Mammary epithelial cell (primary cell): ENCODE data around the gene PRR35.

ENCODE experiments used
- EZH2 ChIP-seq: IDR thresholded peaks from 2 replicates; pipeline ENCODE4 v1.6.1; 2012; ENCODE audit warnings: low read length, inconsistent platforms, borderline replicate concordance
- TF ChIP-seq, protein P1 (sequence below), 2 donors: IDR thresholded peaks in 1 of 2; conservative IDR thresholded peaks in 1 of 2; 2 replicates each; pipeline ENCODE4 v1.5.1; 2011 to 2012; ENCODE audit warnings: inconsistent platforms in 2 of 2, low read length in 2 of 2, mild to moderate bottlenecking in 2 of 2, control low read depth in 1 of 2, low read depth in 1 of 2; ENCODE audit not compliant: insufficient read depth in 1 of 2; ENCODE audit errors: extremely low read depth in 1 of 2

GRCh38 chr16:615122-615521 lies 54.9 kb downstream of the PRR35 start:
- TF ChIP-seq EZH2, result no peak
- TF ChIP-seq, protein P1, sequence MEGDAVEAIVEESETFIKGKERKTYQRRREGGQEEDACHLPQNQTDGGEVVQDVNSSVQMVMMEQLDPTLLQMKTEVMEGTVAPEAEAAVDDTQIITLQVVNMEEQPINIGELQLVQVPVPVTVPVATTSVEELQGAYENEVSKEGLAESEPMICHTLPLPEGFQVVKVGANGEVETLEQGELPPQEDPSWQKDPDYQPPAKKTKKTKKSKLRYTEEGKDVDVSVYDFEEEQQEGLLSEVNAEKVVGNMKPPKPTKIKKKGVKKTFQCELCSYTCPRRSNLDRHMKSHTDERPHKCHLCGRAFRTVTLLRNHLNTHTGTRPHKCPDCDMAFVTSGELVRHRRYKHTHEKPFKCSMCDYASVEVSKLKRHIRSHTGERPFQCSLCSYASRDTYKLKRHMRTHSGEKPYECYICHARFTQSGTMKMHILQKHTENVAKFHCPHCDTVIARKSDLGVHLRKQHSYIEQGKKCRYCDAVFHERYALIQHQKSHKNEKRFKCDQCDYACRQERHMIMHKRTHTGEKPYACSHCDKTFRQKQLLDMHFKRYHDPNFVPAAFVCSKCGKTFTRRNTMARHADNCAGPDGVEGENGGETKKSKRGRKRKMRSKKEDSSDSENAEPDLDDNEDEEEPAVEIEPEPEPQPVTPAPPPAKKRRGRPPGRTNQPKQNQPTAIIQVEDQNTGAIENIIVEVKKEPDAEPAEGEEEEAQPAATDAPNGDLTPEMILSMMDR (conservative IDR thresholded peaks at IDR 0.05 in 1 of 2, IDR thresholded peaks at IDR 0.05 in 1 of 2; ENCODE audit: extremely low read depth in 1 of 2, insufficient read depth in 1 of 2, low read depth in 1 of 2, low read length in 2 of 2), result no peak
